Neural cell (in vitro differentiated cells): ENCODE results near the gene SYT1. TPM values are rescaled to one million over a fixed set of nuclear protein-coding genes. Genes with fewer than 3 reads are reported as not detected.

Source experiments
- H2AFZ ChIP-seq: fragments of 200-600, 300-800 bp; sonication (generic), shearing (Covaris generic); 2 replicates; pipeline ENCODE4 v1.6.0; 2014; ENCODE audit warnings: low read depth, mild to moderate bottlenecking, antibody characterized with exemption, low read length, moderate library complexity
- H3F3A ChIP-seq: fragments of 200-600 bp; shearing (Covaris generic); 2 replicates; pipeline ENCODE4 v1.6.1; 2016; ENCODE audit warnings: mild to moderate bottlenecking, moderate library complexity, mixed read lengths, antibody characterized with exemption, low read length; ENCODE audit not compliant: insufficient read depth, poor library complexity, severe bottlenecking
- H3K27ac ChIP-seq: fragments of 200-600, 300-800 bp; sonication (generic), shearing (Covaris generic); 2 replicates; pipeline ENCODE4 v1.5.1; 2014; ENCODE audit warnings: mild to moderate bottlenecking, low read length, moderate library complexity
- H3K27me3 ChIP-seq: fragments of 300-800, 200-600 bp; sonication (generic), shearing (Covaris generic); 2 replicates; pipeline ENCODE4 v1.6.0; 2014; ENCODE audit warnings: mild to moderate bottlenecking, low read depth, low read length, moderate library complexity; ENCODE audit not compliant: insufficient read depth
- H3K36me3 ChIP-seq: fragments of 300-800, 200-600 bp; sonication (generic), shearing (Covaris generic); 2 replicates; pipeline ENCODE4 v1.5.1; 2014; ENCODE audit warnings: mild to moderate bottlenecking, antibody characterized with exemption, low read length, moderate library complexity; ENCODE audit not compliant: insufficient read depth
- H3K4me2 ChIP-seq: fragments of 300-800, 200-600 bp; sonication (generic), shearing (Covaris generic); 2 replicates; pipeline ENCODE4 v1.6.0; 2014; ENCODE audit warnings: mild to moderate bottlenecking, low read length
- H3K4me3 ChIP-seq: fragments of 300-800, 200-600 bp; sonication (generic), shearing (Covaris generic); 2 replicates; pipeline ENCODE4 v1.5.1; 2014; ENCODE audit warnings: mild to moderate bottlenecking, low read length, moderate library complexity
- H3K79me2 ChIP-seq: fragments of 200-600 bp; shearing (Covaris generic); replicated peaks from 2 replicates; pipeline ENCODE4 v1.6.0; 2014; ENCODE audit warnings: mild to moderate bottlenecking, low read length, moderate library complexity; ENCODE audit not compliant: insufficient read depth
- H3K9ac ChIP-seq: fragments of 300-800, 200-600 bp; sonication (generic), shearing (Covaris generic); 2 replicates; pipeline ENCODE4 v1.6.1; 2016; ENCODE audit warnings: mild to moderate bottlenecking, low read length, mixed read lengths
- H3K9me2 ChIP-seq: fragments of 200-600 bp; shearing (Covaris generic); 2 replicates; pipeline ENCODE4 v1.6.1; 2016; ENCODE audit warnings: mild to moderate bottlenecking, low read length, mixed read lengths; ENCODE audit not compliant: insufficient read depth
- H3K9me3 ChIP-seq: fragments of 200-600, 300-800 bp; sonication (generic), shearing (Covaris generic); 2 replicates; pipeline ENCODE4 v1.6.1; 2016; ENCODE audit warnings: mild to moderate bottlenecking, mixed run types, low read length, moderate library complexity, mixed read lengths
- H4K20me1 ChIP-seq: fragments of 200-600 bp; shearing (Covaris generic); 2 replicates; pipeline ENCODE4 v1.6.1; 2016; ENCODE audit warnings: mild to moderate bottlenecking, mixed run types; ENCODE audit not compliant: insufficient read depth
- CTCF ChIP-seq: fragments of 450-650 bp; IDR thresholded peaks from 2 replicates; pipeline ENCODE4 v1.5.1; 2014; ENCODE audit warnings: antibody characterized with exemption, mild to moderate bottlenecking, moderate library complexity; ENCODE audit not compliant: poor library complexity, severe bottlenecking
- EP300 ChIP-seq: fragments of 450-650 bp; conservative IDR thresholded peaks from 2 replicates; pipeline ENCODE4 v1.6.1; 2014; ENCODE audit warnings: antibody characterized with exemption, mild to moderate bottlenecking, moderate library complexity; ENCODE audit not compliant: poor library complexity, severe bottlenecking
- EZH2 ChIP-seq: fragments of 200-600, 300-800 bp; shearing (Covaris generic), sonication (generic); IDR thresholded peaks from 2 replicates; pipeline ENCODE4 v1.6.1; 2014; ENCODE audit warnings: antibody characterized with exemption, low read length, borderline replicate concordance, mild to moderate bottlenecking; ENCODE audit not compliant: insufficient read depth, poor library complexity, severe bottlenecking
- MXI1 ChIP-seq: fragments of 450-650 bp; conservative IDR thresholded peaks from 2 replicates; pipeline ENCODE4 v1.6.1; 2014; ENCODE audit warnings: antibody characterized with exemption, mild to moderate bottlenecking; ENCODE audit not compliant: poor library complexity, severe bottlenecking
- POLR2AphosphoS5 ChIP-seq: IDR thresholded peaks from 2 replicates; pipeline ENCODE4 v1.6.1; 2012
- RAD21 ChIP-seq: fragments of 450-650 bp; conservative IDR thresholded peaks from 2 replicates; pipeline ENCODE4 v1.6.1; 2014; ENCODE audit warnings: antibody characterized with exemption, mild to moderate bottlenecking, moderate library complexity
- REST ChIP-seq: IDR thresholded peaks from 2 replicates; pipeline ENCODE4 v1.6.1; 2012; ENCODE audit warnings: borderline replicate concordance
- SMC3 ChIP-seq: fragments of 450-650 bp; conservative IDR thresholded peaks from 2 replicates; pipeline ENCODE4 v1.6.1; 2014; ENCODE audit warnings: antibody characterized with exemption, mild to moderate bottlenecking, moderate library complexity; ENCODE audit not compliant: poor library complexity
- TAF1 ChIP-seq: IDR thresholded peaks from 2 replicates; pipeline ENCODE4 v1.6.1; 2012; ENCODE audit warnings: low read depth
- polyA plus RNA-seq: library from polyadenylated mRNA; depleted of rRNA; stranded (reverse); fragments of >200 nt; gene quantifications from 2 replicates; pipeline ENCODE4 v1.2.3, GENCODE V29; 2014

The SYT1 gene
- polyA plus RNA-seq, 1 donor from 2014 or later, result 103 TPM

GRCh38 chr12:78866518-78866917 is 1.9 kb downstream of the SYT1 start:
- Histone ChIP-seq H3K36me3 (no peaks in the 10 kb centered on the region), H3K4me3 (peak overlapping the region; percentile 79), H3K9me2 (no peaks in the 10 kb centered on the region), H2AFZ (no peak overlapping the region), H3K9ac (peak overlapping the region; percentile 30), H3K4me2 (peak overlapping the region; percentile 90), H3K27ac (no peak overlapping the region), H4K20me1 (no peaks in the 10 kb centered on the region), H3F3A (peaks cover 13% of the 10 kb centered on the region), H3K9me3 (no peaks in the 10 kb centered on the region), H3K27me3 (no peaks in the 10 kb centered on the region), H3K79me2 (peaks cover 54% of the 10 kb centered on the region)
- TF ChIP-seq EZH2, result no peak
- no peak for TF ChIP-seq TAF1
- no peak for TF ChIP-seq RAD21
- no peak for TF ChIP-seq REST
- TF ChIP-seq POLR2AphosphoS5, result no peak
- TF ChIP-seq EP300, result no peak
- no peak for TF ChIP-seq MXI1
- no peak for TF ChIP-seq CTCF
- no peak for TF ChIP-seq SMC3

GRCh38 chr12:78870539-78870938 is 6.0 kb downstream of the SYT1 start:
- Histone ChIP-seq H2AFZ (no peak overlapping the region), H3K9me2 (no peaks in the 10 kb centered on the region), H3K4me2 (no peak overlapping the region), H3K9ac (no peak overlapping the region), H3K9me3 (no peaks in the 10 kb centered on the region), H4K20me1 (no peaks in the 10 kb centered on the region), H3K27me3 (no peaks in the 10 kb centered on the region), H3F3A (peaks cover 7% of the 10 kb centered on the region), H3K27ac (no peak overlapping the region), H3K36me3 (no peaks in the 10 kb centered on the region), H3K79me2 (peaks cover 77% of the 10 kb centered on the region), H3K4me3 (peak overlapping the region; percentile 37)
- TF ChIP-seq SMC3, result no peak
- TF ChIP-seq TAF1, result no peak
- no peak for TF ChIP-seq EZH2
- TF ChIP-seq RAD21, result no peak
- TF ChIP-seq POLR2AphosphoS5, result peak; percentile 30
- no peak for TF ChIP-seq CTCF
- TF ChIP-seq REST, result no peak
- TF ChIP-seq MXI1, result no peak
